HEK293 (cell line): ENCODE results near the gene CRYBB2.

ENCODE experiments used
- CTCF ChIP-seq: fragments of 450-650 bp; formaldehyde crosslinking; IDR thresholded peaks from 2 replicates; pipeline ENCODE4 v1.5.1; 2016; ENCODE audit warnings: missing biosample characterization, missing genetic modification characterization
- KLF16 ChIP-seq: fragments of 450-650 bp; formaldehyde crosslinking; IDR thresholded peaks from 2 replicates; pipeline ENCODE4 v1.5.1; 2017; ENCODE audit warnings: missing biosample characterization, missing genetic modification characterization
- SP2 ChIP-seq: fragments of 450-650 bp; formaldehyde crosslinking; IDR thresholded peaks from 2 replicates; pipeline ENCODE4 v1.5.1; 2016; ENCODE audit warnings: missing biosample characterization, missing genetic modification characterization
- TCF7L2 ChIP-seq: IDR thresholded peaks from 2 replicates; pipeline ENCODE4 v1.6.1; 2011; ENCODE audit warnings: low read depth, mild to moderate bottlenecking, inconsistent platforms, low read length, moderate library complexity, borderline replicate concordance
- TRIM28 ChIP-seq: IDR thresholded peaks from 2 replicates; pipeline ENCODE4 v1.6.1; 2011; ENCODE audit warnings: low read length, control low read depth, borderline replicate concordance
- YY1 ChIP-seq: fragments of 450-650 bp; formaldehyde crosslinking; IDR thresholded peaks from 2 replicates; pipeline ENCODE4 v1.5.1; 2018; ENCODE audit warnings: missing biosample characterization, missing genetic modification characterization
- ZBTB11 ChIP-seq: fragments of 450-650 bp; formaldehyde crosslinking; conservative IDR thresholded peaks from 2 replicates; pipeline ENCODE4 v1.5.1; 2016; ENCODE audit warnings: low read depth, missing biosample characterization, missing genetic modification characterization
- ZBTB21 ChIP-seq: fragments of 450-650 bp; formaldehyde crosslinking; IDR thresholded peaks from 2 replicates; pipeline ENCODE4 v1.5.1; 2017; ENCODE audit warnings: missing biosample characterization, missing genetic modification characterization
- ZBTB7A ChIP-seq: fragments of 450-650 bp; formaldehyde crosslinking; IDR thresholded peaks from 2 replicates; pipeline ENCODE4 v1.5.1; 2016; ENCODE audit warnings: low read depth, missing biosample characterization, missing genetic modification characterization
- ZBTB8A ChIP-seq: fragments of 450-650 bp; formaldehyde crosslinking; IDR thresholded peaks from 2 replicates; pipeline ENCODE4 v1.5.1; 2016; ENCODE audit warnings: missing biosample characterization, missing genetic modification characterization
- ZNF10 ChIP-seq: fragments of 450-650 bp; formaldehyde crosslinking; IDR thresholded peaks from 2 replicates; pipeline ENCODE4 v1.5.1; 2017; ENCODE audit warnings: missing biosample characterization, missing genetic modification characterization
- ZNF274 ChIP-seq, 2 experiments: fragments of 200-500 bp in 1 of 2; fragments of 450-650 bp in 1 of 2; sonication (Bioruptor generic) in 1 of 2; formaldehyde crosslinking in 1 of 2; IDR thresholded peaks; 2 replicates each; pipeline versions ENCODE4 v1.5.1 to v1.6.1; 2014 to 2016; ENCODE audit warnings: borderline replicate concordance in 1 of 2, inconsistent platforms in 1 of 2, low read length in 1 of 2, missing biosample characterization in 1 of 2, missing genetic modification characterization in 1 of 2
- ZNF341 ChIP-seq: fragments of 450-650 bp; formaldehyde crosslinking; IDR thresholded peaks from 2 replicates; pipeline ENCODE4; 2016; ENCODE audit warnings: low read depth, missing biosample characterization, missing genetic modification characterization

DNA sequence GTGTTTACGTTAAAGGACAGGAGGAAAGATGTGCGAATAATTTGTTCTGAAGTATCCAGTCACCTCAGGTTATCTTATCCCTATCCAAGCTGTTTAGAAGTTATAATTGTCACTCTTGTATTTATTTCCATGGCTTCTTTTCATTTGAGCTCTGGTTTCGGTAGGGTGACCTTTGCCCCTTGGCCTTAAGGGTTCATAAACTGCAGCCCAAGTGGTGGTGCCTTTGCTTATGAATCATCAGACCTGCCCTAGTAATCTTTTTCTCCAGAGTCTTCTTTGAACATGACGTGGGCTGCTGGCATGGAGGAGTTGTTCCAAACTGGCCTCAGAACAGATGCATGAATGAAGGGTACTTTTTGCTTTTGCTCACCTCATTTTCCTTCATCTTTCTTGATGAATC lies 26.3 kb upstream of the CRYBB2 start:
- no peak for TF ChIP-seq ZNF10
- TF ChIP-seq CTCF (tag by site-specific recombination): no peak
- TF ChIP-seq ZBTB11 (tag by site-specific recombination): no peak
- no peak for TF ChIP-seq ZNF274 (IDR thresholded peaks at IDR 0.05; ENCODE audit: low read length)
- TF ChIP-seq ZNF274 (tag by site-specific recombination; IDR thresholded peaks at IDR 0.05; ENCODE audit: borderline replicate concordance): no peak
- no peak for TF ChIP-seq YY1 (tag by site-specific recombination)
- TF ChIP-seq TRIM28: no peak
- no peak for TF ChIP-seq TCF7L2
- no peak for TF ChIP-seq KLF16 (tag by site-specific recombination)
- TF ChIP-seq ZBTB7A (tag by site-specific recombination): no peak
- no peak for TF ChIP-seq ZBTB21 (tag by site-specific recombination)
- TF ChIP-seq ZBTB8A: no peak
- no peak for TF ChIP-seq ZNF341 (tag by site-specific recombination)
- no peak for TF ChIP-seq SP2 (tag by site-specific recombination)
